Measurements from ENCODE around the gene NFAM1.

Gene NFAM1, protein sequence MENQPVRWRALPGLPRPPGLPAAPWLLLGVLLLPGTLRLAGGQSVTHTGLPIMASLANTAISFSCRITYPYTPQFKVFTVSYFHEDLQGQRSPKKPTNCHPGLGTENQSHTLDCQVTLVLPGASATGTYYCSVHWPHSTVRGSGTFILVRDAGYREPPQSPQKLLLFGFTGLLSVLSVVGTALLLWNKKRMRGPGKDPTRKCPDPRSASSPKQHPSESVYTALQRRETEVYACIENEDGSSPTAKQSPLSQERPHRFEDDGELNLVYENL

GRCh38 chr22:42432020-42432596 lies at the start of gene NFAM1:
Gene NFAM1, minus strand, starts transcription at chr22:42432403. Its CDS starts 46 bp downstream, at chr22:42432357.
- no peak within 1 kb of the TSS; the same call in 1 of the 2 replicates for H3K9ac ChIP-seq (ENCODE audit: low read depth, low read length)

GRCh38 chr22:42475122-42475521 lies 42.9 kb upstream of the NFAM1 start:
- no peaks in the 10 kb centered on the region; the same call in 1 of the 2 replicates for H3K4me1 ChIP-seq (ENCODE audit: insufficient read depth, low read length)
- no peaks in the 10 kb centered on the region for H3K9me3 ChIP-seq (ENCODE audit: control insufficient read depth, insufficient read depth, low read length)
- no peak overlapping the region for H3K9ac ChIP-seq (ENCODE audit: low read depth, low read length)
- H3K36me3 ChIP-seq (ENCODE audit: insufficient read depth, low read length): no peaks in the 10 kb centered on the region

More at GRCh38 chr22:42432020-42432596, at the start of gene NFAM1:
- peaks cover 15% of the 10 kb centered on the region for H3K4me1 ChIP-seq (ENCODE audit: insufficient read depth, low read length)
- no peaks in the 10 kb centered on the region for H3K36me3 ChIP-seq (ENCODE audit: insufficient read depth, low read length)
- no peaks in the 10 kb centered on the region for H3K9me3 ChIP-seq (ENCODE audit: control insufficient read depth, insufficient read depth, low read length)

DNA sequence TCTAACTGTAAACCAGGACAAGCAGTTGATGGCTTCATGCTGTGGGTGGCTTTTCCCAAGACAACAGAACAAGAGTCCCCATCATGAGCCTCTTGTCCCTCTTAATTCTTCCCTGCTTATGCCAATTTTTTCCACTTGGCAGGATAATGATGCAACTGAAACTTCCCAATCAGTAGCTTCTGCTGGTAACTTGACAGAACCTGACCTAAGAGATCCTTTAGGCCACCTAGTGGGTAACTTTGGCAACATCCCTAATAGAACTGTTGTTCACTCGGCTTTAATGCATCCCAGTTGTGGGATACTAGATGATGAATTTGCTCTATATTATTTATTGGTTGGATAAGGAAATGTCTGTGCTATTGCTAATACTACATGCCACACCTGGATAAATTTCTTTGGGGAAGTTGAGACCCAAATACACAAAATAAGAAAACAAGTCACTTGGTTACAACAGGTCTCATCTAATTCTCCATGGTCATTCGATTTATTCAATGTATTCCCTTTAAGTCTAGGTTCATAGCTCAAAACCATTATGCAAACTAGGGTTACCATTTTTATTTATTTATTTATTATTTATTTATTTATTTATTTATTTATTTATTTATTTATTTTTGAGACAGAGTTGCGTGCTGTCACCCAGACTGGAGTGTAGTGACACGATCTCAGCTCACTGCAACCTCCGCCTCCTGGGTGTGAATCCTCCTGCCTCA lies 41.4 kb upstream of the NFAM1 start:
- H3K9ac ChIP-seq (ENCODE audit: low read depth, low read length): no peak overlapping the region
- no peaks in the 10 kb centered on the region for H3K9me3 ChIP-seq (ENCODE audit: control insufficient read depth, insufficient read depth, low read length)
- no peaks in the 10 kb centered on the region; the same call in 1 of the 2 replicates for H3K4me1 ChIP-seq (ENCODE audit: insufficient read depth, low read length)
- H3K36me3 ChIP-seq (ENCODE audit: insufficient read depth, low read length): no peaks in the 10 kb centered on the region

GRCh38 chr22:42472671-42473070 lies 40.5 kb upstream of the NFAM1 start:
- H3K4me1 ChIP-seq (ENCODE audit: insufficient read depth, low read length): no peaks in the 10 kb centered on the region
- no peaks in the 10 kb centered on the region for H3K36me3 ChIP-seq (ENCODE audit: insufficient read depth, low read length)
- no peaks in the 10 kb centered on the region for H3K9me3 ChIP-seq (ENCODE audit: control insufficient read depth, insufficient read depth, low read length)
- H3K9ac ChIP-seq (ENCODE audit: low read depth, low read length): no peak overlapping the region

GRCh38 chr22:42471441-42471840 lies 39.2 kb upstream of the NFAM1 start:
- no peaks in the 10 kb centered on the region for H3K4me1 ChIP-seq (ENCODE audit: insufficient read depth, low read length)
- no peaks in the 10 kb centered on the region for H3K9me3 ChIP-seq (ENCODE audit: control insufficient read depth, insufficient read depth, low read length)
- H3K36me3 ChIP-seq (ENCODE audit: insufficient read depth, low read length): no peaks in the 10 kb centered on the region
- no peak overlapping the region for H3K9ac ChIP-seq (ENCODE audit: low read depth, low read length)

- no peak overlapping the region for H3K9ac ChIP-seq (ENCODE audit: low read depth, low read length)
- no peaks in the 10 kb centered on the region for H3K9me3 ChIP-seq (ENCODE audit: control insufficient read depth, insufficient read depth, low read length)
- no peaks in the 10 kb centered on the region for H3K4me1 ChIP-seq (ENCODE audit: insufficient read depth, low read length)
- H3K36me3 ChIP-seq (ENCODE audit: insufficient read depth, low read length): no peaks in the 10 kb centered on the region
These were observed 38.3 kb upstream of the NFAM1 start for GRCh38 chr22:42470366-42471082.

DNA sequence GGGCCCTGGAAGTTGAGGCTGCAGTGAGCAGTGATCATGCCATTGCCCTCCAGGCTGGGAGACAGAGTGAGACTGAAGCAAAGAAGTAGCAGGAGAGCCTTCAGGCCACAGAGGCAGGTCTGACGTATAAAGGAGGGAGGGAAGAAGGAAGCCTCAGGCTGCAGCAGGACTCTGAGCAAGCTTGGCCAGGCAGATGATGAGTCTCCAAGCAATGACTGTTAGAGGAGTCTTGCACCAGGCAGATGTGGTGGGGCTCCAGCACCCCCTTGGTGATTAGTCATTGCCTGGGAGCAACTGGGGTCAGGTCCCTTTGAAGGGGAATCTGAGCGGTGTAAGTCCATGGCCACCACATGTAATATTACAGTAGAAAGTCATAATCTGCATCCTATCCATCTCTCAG lies 36.6 kb upstream of the NFAM1 start:
- H3K36me3 ChIP-seq (ENCODE audit: insufficient read depth, low read length): no peaks in the 10 kb centered on the region
- no peaks in the 10 kb centered on the region for H3K9me3 ChIP-seq (ENCODE audit: control insufficient read depth, insufficient read depth, low read length)
- H3K9ac ChIP-seq (ENCODE audit: low read depth, low read length): no peak overlapping the region
- no peaks in the 10 kb centered on the region for H3K4me1 ChIP-seq (ENCODE audit: insufficient read depth, low read length)

- Histone ChIP-seq H3K36me3 (ENCODE audit: insufficient read depth, low read length) (no peaks in the 10 kb centered on the region), H3K9ac (ENCODE audit: low read depth, low read length) (no peak overlapping the region), H3K4me1 (ENCODE audit: insufficient read depth, low read length) (peaks cover 11% of the 10 kb centered on the region), H3K9me3 (ENCODE audit: control insufficient read depth, insufficient read depth, low read length) (no peaks in the 10 kb centered on the region)
These were observed 29.8 kb upstream of the NFAM1 start for GRCh38 chr22:42462016-42462415.

- Histone ChIP-seq H3K9ac (ENCODE audit: low read depth, low read length) (no peak overlapping the region), H3K36me3 (ENCODE audit: insufficient read depth, low read length) (no peaks in the 10 kb centered on the region), H3K4me1 (ENCODE audit: insufficient read depth, low read length) (peaks cover 11% of the 10 kb centered on the region), H3K9me3 (ENCODE audit: control insufficient read depth, insufficient read depth, low read length) (no peaks in the 10 kb centered on the region)
These were observed 29.3 kb upstream of the NFAM1 start for GRCh38 chr22:42461511-42461910.

DNA sequence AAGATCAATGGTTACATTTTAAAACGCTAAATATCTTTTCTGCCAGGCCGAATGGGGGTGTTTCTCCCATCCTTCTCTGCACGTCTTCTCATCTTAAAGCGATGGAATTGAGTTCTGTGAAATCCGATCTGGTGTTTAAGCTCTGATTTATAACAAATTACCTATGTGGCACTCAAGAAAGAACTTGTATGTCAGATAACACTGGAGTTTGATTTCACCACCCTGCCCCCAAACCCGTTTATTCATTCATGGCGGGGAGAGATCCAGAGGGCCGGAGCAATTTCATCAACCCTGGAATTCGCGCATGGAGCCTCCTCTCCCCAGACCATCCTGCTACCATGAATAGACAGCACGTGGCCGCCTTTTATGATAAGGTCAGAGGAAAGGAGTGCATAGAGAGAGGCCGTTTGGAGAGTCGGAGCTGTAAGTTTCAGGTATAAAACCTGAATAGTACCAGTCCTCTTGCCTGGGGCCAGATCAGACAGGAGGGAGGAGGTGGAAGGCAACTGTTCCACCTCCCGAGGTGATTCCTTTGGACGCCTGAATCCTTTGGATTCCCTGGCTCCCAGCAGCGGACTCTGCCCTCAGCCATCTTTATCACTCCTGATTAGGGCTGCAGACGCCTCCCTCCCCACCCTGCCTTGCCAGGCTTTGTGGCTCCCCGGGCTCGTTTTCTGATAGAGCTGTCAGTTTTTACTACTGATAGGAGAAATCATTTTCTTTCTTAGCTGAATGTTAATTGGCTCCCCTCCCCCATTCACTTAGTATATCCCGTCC lies 27.3 kb upstream of the NFAM1 start:
- Histone ChIP-seq H3K4me1 (ENCODE audit: insufficient read depth, low read length) (peaks cover 11% of the 10 kb centered on the region), H3K9ac (ENCODE audit: low read depth, low read length) (no peak overlapping the region), H3K36me3 (ENCODE audit: insufficient read depth, low read length) (no peaks in the 10 kb centered on the region), H3K9me3 (ENCODE audit: control insufficient read depth, insufficient read depth, low read length) (no peaks in the 10 kb centered on the region)

GRCh38 chr22:42452916-42453315 lies 20.7 kb upstream of the NFAM1 start:
- no peaks in the 10 kb centered on the region for H3K9me3 ChIP-seq (ENCODE audit: control insufficient read depth, insufficient read depth, low read length)
- H3K9ac ChIP-seq (ENCODE audit: low read depth, low read length): no peak overlapping the region
- H3K4me1 ChIP-seq (ENCODE audit: insufficient read depth, low read length): no peaks in the 10 kb centered on the region
- H3K36me3 ChIP-seq (ENCODE audit: insufficient read depth, low read length): no peaks in the 10 kb centered on the region

DNA sequence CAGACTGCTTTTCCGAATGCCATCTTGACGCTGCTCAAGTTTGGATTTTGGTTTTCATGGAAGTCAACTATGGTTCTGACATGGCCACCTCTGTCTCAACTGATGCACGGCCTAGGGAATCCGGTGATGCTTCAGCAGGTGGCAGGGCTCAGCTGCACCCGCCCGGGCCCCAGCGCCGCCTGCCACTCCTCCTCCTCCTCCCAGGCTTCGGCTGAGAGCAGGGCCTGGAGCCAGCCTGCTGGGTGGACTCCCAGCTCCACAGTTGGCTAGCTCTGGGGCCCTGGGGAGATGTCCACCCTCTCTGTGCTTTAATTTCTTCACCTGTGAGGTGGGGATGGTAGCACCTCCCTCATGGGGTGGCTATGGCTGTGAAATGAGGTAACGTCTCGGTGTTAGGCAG lies 20.3 kb upstream of the NFAM1 start:
- Histone ChIP-seq H3K36me3 (ENCODE audit: insufficient read depth, low read length) (no peaks in the 10 kb centered on the region), H3K9me3 (ENCODE audit: control insufficient read depth, insufficient read depth, low read length) (no peaks in the 10 kb centered on the region), H3K4me1 (ENCODE audit: insufficient read depth, low read length) (no peaks in the 10 kb centered on the region), H3K9ac (ENCODE audit: low read depth, low read length) (no peak overlapping the region)

- Histone ChIP-seq H3K36me3 (ENCODE audit: insufficient read depth, low read length) (no peaks in the 10 kb centered on the region), H3K4me1 (ENCODE audit: insufficient read depth, low read length) (no peaks in the 10 kb centered on the region), H3K9ac (ENCODE audit: low read depth, low read length) (no peak overlapping the region), H3K9me3 (ENCODE audit: control insufficient read depth, insufficient read depth, low read length) (no peaks in the 10 kb centered on the region)
These were observed 19.4 kb upstream of the NFAM1 start for GRCh38 chr22:42451499-42452145.
